Hematopoietic multipotent progenitor cell treated with erythropoietin and hydrocortisone succinate and interleukin-3 and kit ligand, for 8 days (in vitro differentiated cells): ENCODE measurements around the gene NPM3.
"Not testable (repeated sequence)": the region's sequence is repeated elsewhere in the genome, so short reads cannot be mapped to it uniquely, and the experiment has no call there.

ENCODE experiments used
- DNase-seq: peaks from one replicate; pipeline ENCODE4 v3.0.0-alpha.2; 2015

The NPM3 gene

DNA sequence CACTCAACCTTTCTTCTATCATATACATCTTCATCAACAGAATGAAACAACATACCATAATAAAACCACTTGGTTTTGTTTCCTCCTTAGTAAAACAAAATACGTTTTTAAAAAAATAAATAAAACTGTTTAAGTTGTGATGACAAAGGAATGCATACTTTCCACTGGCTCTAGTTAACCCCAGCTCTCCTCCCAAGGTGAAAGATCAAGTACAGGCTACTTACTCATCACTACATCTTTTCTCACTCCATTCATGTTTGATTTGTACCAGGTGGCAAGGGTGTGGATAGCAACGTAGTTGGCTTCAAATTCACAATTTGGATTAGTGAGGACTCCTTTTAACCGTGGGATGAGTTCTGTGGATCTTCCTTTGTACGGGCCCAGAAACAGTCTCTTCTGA lies 20.3 kb upstream of the NPM3 start:
- no peak for DNase-seq

DNA sequence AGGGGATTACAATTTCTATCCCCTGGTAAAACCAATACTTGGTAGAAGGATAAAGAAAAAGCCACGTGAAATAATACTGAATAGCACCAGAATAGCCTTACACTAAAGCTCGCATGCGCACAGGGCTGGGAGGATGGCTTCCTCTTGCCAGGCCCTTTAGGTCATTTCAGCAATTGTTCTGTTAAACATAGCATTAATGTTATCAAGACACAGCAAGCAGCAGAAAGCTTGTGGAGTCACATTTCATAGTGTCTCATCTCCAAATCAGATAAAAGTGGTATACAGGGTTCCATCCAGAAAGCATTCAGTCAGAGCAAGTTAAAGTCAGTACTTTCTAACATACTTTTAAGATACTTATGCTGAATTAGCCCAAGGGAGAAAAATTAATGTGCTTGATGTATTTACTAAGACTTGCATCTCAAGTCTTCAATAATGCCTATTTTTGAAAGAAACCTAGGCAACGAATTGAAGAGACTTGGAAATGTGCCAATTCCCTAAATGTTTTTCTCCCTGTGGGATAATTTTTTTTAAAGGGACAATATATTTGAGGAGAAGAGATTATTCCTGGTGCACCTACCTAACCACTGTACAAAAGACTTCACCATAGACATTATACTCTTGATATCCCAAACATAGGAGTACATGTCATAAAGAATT lies 14.3 kb upstream of the NPM3 start:
- DNase-seq: peak; percentile 57

- DNase-seq: no peak
Observed at GRCh38 chr10:101793526-101793925, 10.3 kb upstream of the NPM3 start.

- DNase-seq: no peak
Observed at GRCh38 chr10:101789686-101790085, 6.4 kb upstream of the NPM3 start.

DNA sequence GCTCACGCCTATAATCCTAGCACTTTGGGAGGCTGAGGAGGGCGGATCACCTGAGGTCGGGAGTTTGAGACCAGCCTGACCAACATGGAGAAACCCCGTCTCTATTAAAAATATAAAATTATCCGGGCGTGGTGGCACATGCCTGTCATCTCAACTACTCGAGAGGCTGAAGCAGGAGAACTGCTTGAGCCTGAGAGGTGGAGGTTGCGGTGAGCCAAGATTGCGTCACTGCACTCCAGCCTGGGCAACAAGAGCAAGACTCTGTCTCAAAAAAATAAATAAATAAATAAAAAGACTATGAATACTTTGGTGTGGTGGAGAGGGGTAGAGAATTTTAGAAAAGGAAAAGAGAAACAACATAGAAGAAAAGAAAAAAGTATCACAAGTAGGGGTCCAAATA lies 6.0 kb upstream of the NPM3 start:
- not testable (repeated sequence) for DNase-seq

DNA sequence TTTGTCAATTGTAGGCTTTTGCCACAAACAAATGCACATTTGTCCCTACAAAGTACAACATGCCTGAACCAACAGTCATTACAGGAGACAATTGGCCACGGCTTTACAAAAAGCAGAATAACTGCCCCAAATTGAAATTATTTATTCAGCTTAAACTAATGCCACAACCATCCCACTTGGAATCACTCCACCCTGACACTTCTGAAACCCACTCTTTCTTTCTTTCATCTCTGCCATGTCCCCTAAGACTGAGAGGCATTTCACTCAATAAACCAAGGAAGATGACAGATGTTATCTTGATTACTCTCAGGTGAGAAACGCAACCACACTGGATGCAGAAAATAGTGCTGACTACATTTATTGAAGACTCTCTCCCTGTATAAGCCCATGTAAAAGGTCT lies 2.6 kb upstream of the NPM3 start:
- no peak for DNase-seq

GRCh38 chr10:101784558-101784957 lies 1.3 kb upstream of the NPM3 start:
- DNase-seq: no peak

DNA sequence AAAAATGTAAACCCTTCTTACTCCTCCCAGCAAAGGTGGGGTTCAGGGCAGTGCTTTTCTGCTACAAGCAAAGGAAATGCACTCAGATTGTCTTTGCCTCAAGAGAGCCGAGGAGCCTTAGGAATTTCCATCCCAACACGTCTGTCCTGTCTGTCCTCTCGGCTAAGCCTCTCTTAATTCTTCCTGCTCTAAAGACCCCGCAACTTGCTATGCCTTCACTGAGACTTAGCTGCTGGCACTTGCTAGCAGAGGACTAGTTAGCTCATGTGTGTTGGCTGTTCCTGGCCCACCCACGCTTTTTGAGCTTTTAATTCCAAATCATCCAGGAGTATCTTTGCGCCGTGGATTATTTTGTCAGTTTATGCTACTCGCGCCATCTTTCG lies 481 bp upstream of the NPM3 start:
- DNase-seq: no peak

DNA sequence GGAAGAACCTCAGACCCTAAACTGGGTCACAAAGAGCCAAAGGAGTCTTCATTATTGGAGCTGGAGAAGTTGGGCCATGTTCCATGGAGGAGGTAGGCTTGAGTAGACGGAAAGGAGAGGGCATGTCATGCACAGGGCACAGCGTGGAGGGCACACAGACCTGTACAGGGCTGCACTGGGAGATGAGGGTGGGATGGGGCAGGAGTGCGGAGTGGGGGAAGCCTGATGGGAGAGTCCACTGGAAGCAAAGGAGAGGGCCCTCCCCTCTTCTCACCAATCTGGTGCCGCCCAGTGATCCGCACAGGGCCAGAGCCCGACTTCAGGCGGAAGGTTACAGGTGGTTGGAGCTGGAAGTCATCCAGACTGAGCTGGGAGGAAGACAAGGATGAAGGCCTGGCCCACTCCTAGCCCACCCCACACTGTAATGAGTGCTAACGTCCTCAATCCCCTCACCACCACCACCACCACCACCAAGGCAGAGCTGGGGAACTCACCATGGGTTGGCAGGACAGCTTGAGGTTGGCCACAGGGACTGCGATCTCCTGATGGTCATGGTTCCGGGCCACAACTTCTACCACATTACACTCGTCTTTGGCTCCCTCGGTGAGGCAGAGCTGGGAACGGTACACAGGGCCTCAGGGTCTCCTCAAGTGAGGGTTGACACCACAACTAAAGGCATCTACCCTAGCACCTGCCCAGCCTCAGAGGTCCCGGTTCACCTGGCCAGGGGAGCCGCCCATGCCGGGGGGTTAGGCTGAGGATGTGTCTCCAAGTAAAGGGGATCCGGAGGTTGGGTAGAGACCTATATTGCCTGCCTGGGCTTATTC lies 1.0 kb downstream of the NPM3 start:
- DNase-seq: no peak

DNA sequence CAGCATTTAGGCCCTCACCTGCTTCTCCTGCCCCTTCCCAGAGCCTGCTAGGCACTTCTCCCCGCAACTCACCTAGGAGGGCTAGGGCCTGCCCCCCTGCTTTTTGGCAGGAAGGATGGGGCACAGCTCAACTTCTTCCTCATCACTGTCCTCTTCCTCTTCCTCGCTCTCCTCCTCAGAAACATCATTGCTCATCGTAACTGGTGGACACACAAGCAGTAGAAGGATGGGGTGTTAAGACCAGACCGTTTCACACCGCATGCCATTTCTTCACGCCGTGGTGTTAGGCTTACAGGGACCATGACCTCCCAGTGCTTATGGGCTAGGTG lies 1.6 kb downstream of the NPM3 start:
- DNase-seq: no peak

DNA sequence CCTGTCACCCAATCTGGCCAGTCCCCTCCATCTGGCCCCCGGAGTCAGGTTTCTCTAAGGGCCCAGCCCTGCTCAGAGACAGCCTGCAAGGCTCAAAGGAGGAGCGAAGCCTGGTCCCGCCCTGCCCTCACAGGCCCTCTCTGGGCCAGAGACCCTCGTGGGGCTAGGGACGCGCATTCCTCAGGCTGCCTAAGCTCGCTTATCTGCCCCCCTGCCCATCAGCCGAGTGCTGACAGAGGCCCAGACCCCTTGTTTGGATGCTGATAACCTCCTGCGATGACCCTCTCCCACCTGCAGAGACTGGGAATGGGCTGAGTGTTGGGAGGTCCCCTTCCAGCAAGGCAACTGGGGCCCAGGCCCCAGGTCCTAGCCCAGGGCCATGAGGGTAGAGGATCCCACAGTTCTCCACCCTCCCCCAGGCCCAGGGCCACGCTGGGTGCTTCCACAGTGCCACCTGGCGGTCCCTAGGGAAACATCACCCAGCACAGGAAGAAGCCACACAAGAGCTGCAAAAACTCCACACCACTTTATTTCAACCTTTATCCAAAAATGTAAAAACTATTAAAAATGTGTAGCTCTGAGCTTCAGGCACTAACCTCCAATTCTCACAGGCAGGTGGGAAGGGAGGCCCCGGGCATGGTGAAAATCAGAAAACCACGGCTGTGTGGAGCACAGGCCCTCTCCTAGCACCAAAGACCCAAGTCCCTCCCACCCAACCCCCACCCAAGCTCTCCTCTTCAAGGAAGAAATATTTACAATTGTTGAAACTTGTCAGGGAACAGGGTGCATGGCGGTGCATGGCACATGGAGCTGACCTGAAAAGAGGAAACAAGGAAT lies 2.2 kb downstream of the NPM3 start:
- peak; percentile 77 for DNase-seq

DNA sequence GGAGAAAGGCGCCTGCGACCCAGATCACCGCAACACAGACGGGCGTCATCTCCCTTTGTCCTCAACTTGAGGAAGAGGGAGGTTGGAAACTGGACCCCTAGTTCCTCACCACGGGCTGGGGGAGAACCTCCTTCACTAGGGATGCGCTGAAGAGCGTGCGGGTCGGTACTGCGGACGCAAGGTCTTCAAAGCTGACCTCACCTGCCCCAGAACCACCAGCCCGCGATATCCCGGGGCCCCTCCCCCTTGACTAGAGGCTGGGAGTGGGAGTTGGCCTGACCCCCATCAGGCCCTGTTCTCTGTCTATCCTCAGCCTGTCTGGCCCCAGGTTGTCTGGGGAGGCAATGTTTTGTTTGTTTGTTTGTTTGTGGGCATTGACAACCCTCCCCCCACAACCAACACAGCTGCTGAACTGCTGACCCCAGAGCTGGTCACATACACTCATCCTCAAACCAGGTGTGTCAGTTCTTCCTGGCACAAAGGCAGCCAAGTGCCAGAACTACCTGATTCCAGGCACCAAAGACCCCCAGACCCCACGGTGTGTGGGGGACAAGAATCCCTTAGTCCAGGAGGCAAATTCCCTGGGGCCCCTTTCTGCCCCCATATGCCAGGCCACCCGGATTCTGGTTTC lies 2.9 kb downstream of the NPM3 start:
- DNase-seq: no peak

DNA sequence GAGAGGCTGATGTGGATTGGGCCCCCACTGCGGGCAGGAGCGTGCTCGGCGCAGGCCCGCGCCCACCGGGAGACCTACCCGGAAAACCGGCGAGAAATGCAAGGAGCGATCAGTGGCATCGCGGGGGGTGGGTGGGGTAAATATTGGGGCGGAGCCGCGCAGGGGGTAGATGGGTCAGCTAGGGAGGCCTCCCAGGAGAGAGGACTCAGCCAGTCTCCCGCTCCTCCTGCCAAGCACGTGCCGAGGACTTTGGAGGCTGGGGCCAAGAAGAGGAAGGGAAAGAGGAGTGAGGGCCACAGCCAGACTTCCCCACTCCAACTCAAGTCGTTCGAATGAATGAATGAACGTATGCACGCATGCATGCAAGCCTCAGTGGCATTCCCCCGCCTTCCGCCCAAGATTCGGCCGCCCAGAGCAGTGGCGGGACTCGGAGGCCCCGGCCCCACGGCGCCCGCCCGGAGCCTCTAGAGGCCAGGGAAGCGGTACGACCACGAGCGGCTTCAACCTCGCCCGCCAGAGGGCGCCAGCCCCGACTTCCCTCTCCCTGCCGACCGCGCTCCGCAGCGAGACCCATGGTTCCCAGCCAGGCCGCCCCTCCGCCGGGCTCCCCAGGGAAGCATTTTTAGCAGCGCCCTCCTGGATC lies 3.6 kb downstream of the NPM3 start:
- peak; percentile 71 for DNase-seq

GRCh38 chr10:101778781-101779543 lies 4.3 kb downstream of the NPM3 start:
- peak; percentile 57 for DNase-seq

GRCh38 chr10:101778151-101778780 lies 5.0 kb downstream of the NPM3 start:
- DNase-seq: no peak

- no peak for DNase-seq
Observed at GRCh38 chr10:101777619-101778145, 5.6 kb downstream of the NPM3 start.

GRCh38 chr10:101776161-101776817 lies 7.0 kb downstream of the NPM3 start:
- no peak for DNase-seq

DNA sequence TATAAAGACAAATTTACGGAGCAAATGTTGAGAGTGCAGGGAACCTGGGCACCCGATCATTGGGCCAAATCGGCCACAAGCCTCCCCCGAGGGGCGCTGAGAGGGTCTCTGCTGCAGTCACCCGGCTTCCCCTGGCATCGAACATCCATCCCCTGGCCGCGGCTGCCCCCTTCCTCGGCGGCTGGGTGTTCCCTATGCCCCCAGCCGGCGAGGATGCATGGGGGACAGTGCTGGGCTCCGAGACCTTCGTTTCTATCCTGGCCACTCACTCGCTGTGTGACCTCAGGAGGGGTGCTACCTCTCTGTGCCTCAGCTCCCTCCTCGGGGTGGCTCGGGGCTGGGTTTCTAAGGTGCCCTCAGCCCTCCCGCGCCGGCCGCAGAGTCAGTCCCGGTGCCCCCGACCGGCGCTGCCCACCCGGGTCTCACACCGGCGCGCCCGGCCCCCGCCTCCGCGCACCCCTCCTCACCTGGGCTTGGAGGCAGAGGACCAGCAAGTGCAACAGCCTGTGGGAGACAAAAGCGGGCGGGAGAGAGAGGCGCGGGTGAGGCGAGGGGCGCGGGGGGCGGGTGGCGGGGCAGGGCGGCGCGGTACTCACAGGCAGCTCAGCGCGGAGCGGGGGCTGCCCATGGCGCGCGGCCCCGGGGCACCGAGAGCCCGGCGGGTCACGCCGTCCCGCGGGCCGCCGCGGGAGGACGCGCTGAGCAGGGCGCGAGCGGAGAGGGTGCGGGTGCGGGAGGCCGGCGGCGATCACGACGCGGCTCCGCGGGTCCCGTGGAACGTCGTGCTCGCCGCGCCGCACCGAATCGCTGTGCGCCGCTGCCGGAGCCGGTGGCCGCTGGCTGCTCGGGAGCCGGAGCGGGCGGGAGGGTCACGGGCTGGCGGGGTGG lies 7.7 kb downstream of the NPM3 start, which contains the start of gene FGF8:
Gene FGF8, minus strand, starts transcription at position 842 of the 888 bp plus-strand sequence. Its CDS starts 214 bp downstream, at position 628.
- DNase-seq: no peak

GRCh38 chr10:101774589-101775272 lies 8.5 kb downstream of the NPM3 start:
- DNase-seq: no peak
